Measurements from ENCODE around the gene MEPCE. TPM values are rescaled to one million over a fixed set of nuclear protein-coding genes. Genes with fewer than 3 reads are reported as not detected.

Gene MEPCE
- total and polyA plus RNA-seq, 11 donors = 14.6 to 30.3 (median 21.5) TPM

- TF ChIP-seq POLR2A (IDR thresholded peaks at IDR 0.05) (no peak), CTCF (IDR thresholded peaks at IDR 0.05) (no peak)
- Histone ChIP-seq H3K27ac (peak overlapping the region in 6 of 12 donors; percentile 92 to 97 (median 95)), H3K4me3 (peak overlapping the region in 9 of 12 donors; percentile 69 to 98 (median 91)), H3K9me3 (no peaks in the 10 kb centered on the region), H3K36me3 (peaks cover 0 to 36% (median 24%) of the 10 kb centered on the region in 9 donors), H3K27me3 (no peaks in the 10 kb centered on the region), H3K4me1 (peaks cover 0 to 57% (median 37%) of the 10 kb centered on the region in 12 donors)
- ATAC-seq (no peak), DNase-seq (no peak)
- intact Hi-C loops (cut with DNase I) = no loop called here
- 85 to 89% (median 88%) methylated on average over 22 of the region's 22 CpGs for WGBS, 4 donors
These were observed 4.9 kb downstream of the MEPCE start for GRCh38 chr7:100434297-100435144.

- intact Hi-C loops (cut with DNase I) = no loop called here
- Histone ChIP-seq H3K4me3 (peak overlapping the region; percentile 63 to 98 (median 85)), H3K36me3 (peaks cover 0 to 36% (median 24%) of the 10 kb centered on the region in 9 donors), H3K27ac (peak overlapping the region; percentile 81 to 99 (median 96)), H3K27me3 (no peaks in the 10 kb centered on the region), H3K4me1 (peaks cover 0 to 52% (median 32%) of the 10 kb centered on the region in 12 donors), H3K9me3 (no peaks in the 10 kb centered on the region)
- ATAC-seq (peak in 3 of 4 donors; percentile 21 to 42 (median 42)), DNase-seq (peak; percentile 38 to 68 (median 47))
- WGBS, 4 donors = 2 to 4% (median 3%) methylated on average over 35 to 81 of the region's 81 CpGs
- TF ChIP-seq POLR2A (IDR thresholded peaks at IDR 0.05) (peak in 1 of 2 donors; percentile 31), CTCF (IDR thresholded peaks at IDR 0.05) (no peak)
These were observed 6.0 kb downstream of the MEPCE start for GRCh38 chr7:100435401-100436304.

- WGBS, 4 donors = 90 to 92% (median 91%) methylated on average over 27 to 28 of the region's 28 CpGs
- no peak for TF ChIP-seq POLR2A (IDR thresholded peaks at IDR 0.05)
- no peak for TF ChIP-seq CTCF (IDR thresholded peaks at IDR 0.05)
- Histone ChIP-seq H3K27me3 (no peaks in the 10 kb centered on the region), H3K27ac (peak overlapping the region in 9 of 12 donors; percentile 92 to 99 (median 96)), H3K9me3 (no peaks in the 10 kb centered on the region), H3K4me1 (peaks cover 0 to 34% (median 15%) of the 10 kb centered on the region in 12 donors), H3K4me3 (peak overlapping the region in 6 of 12 donors; percentile 69 to 98 (median 84)), H3K36me3 (peaks cover 0 to 26% (median 24%) of the 10 kb centered on the region in 9 donors)
- DNase-seq (peak in 1 of 5 donors; percentile 19), ATAC-seq (no peak)
- intact Hi-C loops (cut with DNase I) = no loop called here
These were observed 7.8 kb downstream of the MEPCE start for GRCh38 chr7:100437150-100438100.
